SK-N-MC (cell line): Measurements from ENCODE around the gene XRCC4.

Experiments used
- EZH2 ChIP-seq: fragments of 200-600 bp; sonication (generic); IDR thresholded peaks from one replicate; pipeline ENCODE4 v1.6.1; 2017; ENCODE audit warnings: antibody characterized with exemption
- POLR2AphosphoS5 ChIP-seq: IDR thresholded peaks from 2 replicates; pipeline ENCODE4 v1.6.1; 2012; ENCODE audit warnings: mild to moderate bottlenecking, low read depth, low read length, borderline replicate concordance

DNA sequence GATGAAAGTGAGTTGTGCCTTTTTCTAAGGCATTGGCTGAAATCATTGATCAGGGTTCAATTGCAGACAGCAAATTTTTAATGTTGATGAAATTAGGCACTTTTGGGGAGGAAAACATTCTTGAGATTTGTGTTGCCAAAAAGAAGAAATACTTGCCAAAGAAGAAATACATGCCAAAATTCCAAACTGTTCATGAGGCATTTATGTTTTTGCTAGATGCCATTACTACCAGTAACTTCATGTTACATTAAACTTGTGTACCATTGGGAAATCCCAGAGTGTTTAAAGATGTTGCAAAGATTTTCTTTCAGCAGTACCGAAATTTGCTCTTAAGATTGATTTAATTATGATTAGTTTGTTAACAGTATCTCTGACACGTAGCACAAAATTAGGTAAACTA is 7.0 kb downstream of the XRCC4 start:
- TF ChIP-seq POLR2AphosphoS5: no peak
- TF ChIP-seq EZH2: no peak
